Measurements from ENCODE around the gene EFNA1. TPM values are rescaled to one million over a fixed set of nuclear protein-coding genes. Genes with fewer than 3 reads are reported as not detected.

The EFNA1 gene
- total and polyA plus RNA-seq, 2 experiments from 2014 or later: 78.7 to 172 TPM

DNA sequence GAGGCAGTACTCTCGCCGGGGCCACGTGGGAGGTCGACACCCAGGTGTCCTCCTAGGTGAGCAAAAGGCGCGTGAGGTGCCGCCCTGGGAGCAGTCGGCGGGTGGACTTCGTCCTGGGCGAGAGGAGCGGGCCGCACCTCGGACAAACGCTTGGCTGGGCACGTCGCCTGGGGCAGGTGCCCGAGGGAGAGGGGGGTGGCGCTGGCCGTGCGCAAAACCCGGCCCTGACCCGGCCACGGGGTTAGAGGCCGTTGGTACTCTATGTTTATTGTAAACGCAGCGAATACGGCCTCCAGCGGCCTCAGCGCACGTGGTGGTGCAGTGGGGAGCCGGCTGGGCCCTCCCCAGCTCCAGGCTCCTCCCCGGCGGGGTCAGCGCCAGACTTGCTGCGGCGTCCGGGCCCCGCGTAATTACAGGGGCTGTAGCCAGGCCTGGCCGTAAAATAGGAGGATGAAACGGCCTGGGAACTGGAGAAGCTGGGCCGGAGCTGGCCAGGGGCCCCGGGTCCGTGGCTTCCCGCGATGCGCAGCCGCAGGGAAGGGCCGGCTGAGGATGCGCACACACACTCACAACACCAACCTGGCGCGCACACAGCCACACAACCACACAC lies 1.6 kb upstream of the EFNA1 start:
- peak overlapping the region; percentile 98 for H3K4me2 ChIP-seq
- H4K20me1 ChIP-seq (ENCODE audit: insufficient read depth, poor library complexity, severe bottlenecking): no peaks in the 10 kb centered on the region
- H3K27me3 ChIP-seq: no peaks in the 10 kb centered on the region
- peaks cover 32% of the 10 kb centered on the region for H3K4me1 ChIP-seq (ENCODE audit: insufficient read depth)
- H3K9me3 ChIP-seq (ENCODE audit: low read depth): no peaks in the 10 kb centered on the region
- DNase-seq (ENCODE audit: low spot score): peak; percentile 84
- H3K79me2 ChIP-seq: peaks cover 30% of the 10 kb centered on the region
- no peak overlapping the region for H3K4me3 ChIP-seq
- no peaks in the 10 kb centered on the region for H3K36me3 ChIP-seq (replicated peaks; ENCODE audit: insufficient read depth, low read depth)
- TF ChIP-seq EZH2 (IDR thresholded peaks at IDR 0.05; ENCODE audit: borderline replicate concordance): peak; percentile 2
- TF ChIP-seq, protein P1, sequence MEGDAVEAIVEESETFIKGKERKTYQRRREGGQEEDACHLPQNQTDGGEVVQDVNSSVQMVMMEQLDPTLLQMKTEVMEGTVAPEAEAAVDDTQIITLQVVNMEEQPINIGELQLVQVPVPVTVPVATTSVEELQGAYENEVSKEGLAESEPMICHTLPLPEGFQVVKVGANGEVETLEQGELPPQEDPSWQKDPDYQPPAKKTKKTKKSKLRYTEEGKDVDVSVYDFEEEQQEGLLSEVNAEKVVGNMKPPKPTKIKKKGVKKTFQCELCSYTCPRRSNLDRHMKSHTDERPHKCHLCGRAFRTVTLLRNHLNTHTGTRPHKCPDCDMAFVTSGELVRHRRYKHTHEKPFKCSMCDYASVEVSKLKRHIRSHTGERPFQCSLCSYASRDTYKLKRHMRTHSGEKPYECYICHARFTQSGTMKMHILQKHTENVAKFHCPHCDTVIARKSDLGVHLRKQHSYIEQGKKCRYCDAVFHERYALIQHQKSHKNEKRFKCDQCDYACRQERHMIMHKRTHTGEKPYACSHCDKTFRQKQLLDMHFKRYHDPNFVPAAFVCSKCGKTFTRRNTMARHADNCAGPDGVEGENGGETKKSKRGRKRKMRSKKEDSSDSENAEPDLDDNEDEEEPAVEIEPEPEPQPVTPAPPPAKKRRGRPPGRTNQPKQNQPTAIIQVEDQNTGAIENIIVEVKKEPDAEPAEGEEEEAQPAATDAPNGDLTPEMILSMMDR (IDR thresholded peaks at IDR 0.05; ENCODE audit: poor library complexity): no peak
- WGBS (ENCODE audit: low lambda C conversion rate, missing lambda C conversion rate): 7% methylated on average over 42 of the region's 53 CpGs
- H2AFZ ChIP-seq: peak overlapping the region; percentile 2
- H3K27ac ChIP-seq: peak overlapping the region; percentile 97
- H3K9me2 ChIP-seq (replicated peaks; ENCODE audit: insufficient read depth): no peaks in the 10 kb centered on the region

DNA sequence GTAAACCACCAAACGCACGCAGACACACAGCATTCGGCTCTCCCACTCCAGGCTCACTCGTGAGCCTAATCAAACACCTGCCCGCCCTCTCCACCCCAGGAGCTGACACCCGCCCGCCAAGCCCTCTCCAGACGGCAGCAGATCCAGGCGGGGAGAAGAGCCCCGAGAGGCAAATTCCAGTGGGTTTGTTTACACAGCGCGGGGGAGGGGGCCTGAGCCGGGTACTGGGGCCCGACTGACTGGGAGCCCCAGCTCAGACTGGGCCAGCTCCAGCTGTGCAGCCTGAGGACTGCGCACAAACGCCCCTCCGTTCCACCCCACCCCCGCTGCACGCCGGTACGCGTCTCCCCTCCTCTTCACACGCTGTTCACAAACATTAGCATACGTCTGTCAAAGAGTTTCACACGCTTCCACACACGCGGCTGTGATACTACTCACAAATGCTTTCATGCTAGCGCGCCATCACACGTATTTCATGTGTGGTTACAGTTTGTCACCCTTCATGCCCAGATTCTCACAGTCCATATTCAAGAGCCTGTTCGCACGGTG lies 1.0 kb upstream of the EFNA1 start:
- DNase-seq (ENCODE audit: low spot score): peak; percentile 86
- peak overlapping the region; percentile 45 for H3K4me3 ChIP-seq
- peak overlapping the region; percentile 98 for H3K4me2 ChIP-seq
- no peaks in the 10 kb centered on the region for H3K27me3 ChIP-seq
- H3K9me3 ChIP-seq (ENCODE audit: low read depth): no peaks in the 10 kb centered on the region
- no peaks in the 10 kb centered on the region for H3K9me2 ChIP-seq (replicated peaks; ENCODE audit: insufficient read depth)
- TF ChIP-seq, protein P1 (IDR thresholded peaks at IDR 0.05; ENCODE audit: poor library complexity): no peak
- TF ChIP-seq EZH2 (IDR thresholded peaks at IDR 0.05; ENCODE audit: borderline replicate concordance) (no peak), EZH2phosphoT487 (IDR thresholded peaks at IDR 0.05; ENCODE audit: low read depth, severe bottlenecking, unreplicated experiment) (no peak)
- WGBS (ENCODE audit: low lambda C conversion rate, missing lambda C conversion rate): 2% methylated on average over 24 of the region's 32 CpGs
- H3K4me1 ChIP-seq (ENCODE audit: insufficient read depth): peaks cover 35% of the 10 kb centered on the region
- H4K20me1 ChIP-seq (ENCODE audit: insufficient read depth, poor library complexity, severe bottlenecking): no peaks in the 10 kb centered on the region
- no peaks in the 10 kb centered on the region for H3K36me3 ChIP-seq (replicated peaks; ENCODE audit: insufficient read depth, low read depth)
- H2AFZ ChIP-seq: peak overlapping the region; percentile 55
- H3K79me2 ChIP-seq: peaks cover 36% of the 10 kb centered on the region
- H3K27ac ChIP-seq: peak overlapping the region; percentile 97

DNA sequence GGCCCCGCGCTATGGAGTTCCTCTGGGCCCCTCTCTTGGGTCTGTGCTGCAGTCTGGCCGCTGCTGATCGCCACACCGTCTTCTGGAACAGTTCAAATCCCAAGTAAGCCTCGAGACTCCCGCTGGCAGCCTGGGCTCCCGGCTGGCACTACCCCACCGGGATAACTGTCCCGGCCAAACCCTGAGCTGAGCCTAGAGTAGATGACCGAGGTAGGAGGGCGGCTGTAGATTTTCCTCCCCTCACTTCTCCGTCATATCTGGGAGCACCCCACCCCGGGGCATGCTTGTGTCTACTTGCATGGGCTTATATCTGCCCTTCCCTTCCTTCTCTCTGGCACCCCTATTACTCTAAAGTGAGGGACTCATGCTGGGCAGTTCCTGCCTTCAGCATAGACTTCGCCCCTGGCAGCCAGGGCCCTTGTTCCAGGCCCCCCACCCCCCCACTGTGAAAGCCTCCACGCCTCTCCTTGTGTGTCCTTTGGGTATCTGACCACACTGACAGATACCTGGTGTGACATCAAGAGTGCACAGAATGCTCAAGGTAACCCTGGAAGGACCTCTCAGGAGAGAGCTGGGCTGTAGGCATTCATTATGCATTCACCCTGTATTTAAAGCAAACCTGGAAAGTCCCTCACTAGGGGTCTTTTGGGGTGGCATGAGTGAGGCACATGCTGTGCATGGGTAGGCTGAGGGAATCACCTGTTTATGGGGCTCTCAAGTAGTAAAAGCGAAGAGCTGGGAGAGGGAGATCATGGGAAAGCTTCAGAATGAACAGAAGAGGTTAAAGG lies 485 bp downstream of the EFNA1 start:
- Histone ChIP-seq H3K4me2 (peak overlapping the region; percentile 98), H3K79me2 (peaks cover 47% of the 10 kb centered on the region), H3K4me3 (peak overlapping the region; percentile 45), H3K9me2 (replicated peaks; ENCODE audit: insufficient read depth) (no peaks in the 10 kb centered on the region), H3K27ac (peak overlapping the region; percentile 97), H3K36me3 (replicated peaks; ENCODE audit: insufficient read depth, low read depth) (no peaks in the 10 kb centered on the region), H3K27me3 (no peaks in the 10 kb centered on the region), H2AFZ (no peak overlapping the region), H4K20me1 (ENCODE audit: insufficient read depth, poor library complexity, severe bottlenecking) (no peaks in the 10 kb centered on the region), H3K9me3 (ENCODE audit: low read depth) (no peaks in the 10 kb centered on the region), H3K4me1 (ENCODE audit: insufficient read depth) (peaks cover 35% of the 10 kb centered on the region)
- DNase-seq (ENCODE audit: low spot score): no peak
- TF ChIP-seq, protein P1 (IDR thresholded peaks at IDR 0.05; ENCODE audit: poor library complexity): no peak
- TF ChIP-seq EZH2 (IDR thresholded peaks at IDR 0.05; ENCODE audit: borderline replicate concordance) (no peak), EZH2phosphoT487 (IDR thresholded peaks at IDR 0.05; ENCODE audit: low read depth, severe bottlenecking, unreplicated experiment) (no peak)
- WGBS (ENCODE audit: low lambda C conversion rate, missing lambda C conversion rate): 6% methylated on average over 17 of the region's 17 CpGs
